ENCODE results near the gene COL6A2. TPM values are rescaled to one million over a fixed set of nuclear protein-coding genes. Genes with fewer than 3 reads are reported as not detected.

COL6A2 gene
- total RNA-seq (2014; rRNA removed; shearing (Covaris generic); ENCODE audit: low replicate concordance): 97.9 and 120 TPM in 2 replicates

- in situ Hi-C loops (cut with HindIII; ENCODE audit: low pct_unique_long_range_greater_than_20kb, low sequenced_read_pairs): no loop called here
- DNase-seq (ENCODE audit: low read depth): peak; percentile 16
Measured at GRCh38 chr21:46097336-46098293, at the start of gene COL6A2. COL6A2 (plus strand) TSS chr21:46098112.

DNA sequence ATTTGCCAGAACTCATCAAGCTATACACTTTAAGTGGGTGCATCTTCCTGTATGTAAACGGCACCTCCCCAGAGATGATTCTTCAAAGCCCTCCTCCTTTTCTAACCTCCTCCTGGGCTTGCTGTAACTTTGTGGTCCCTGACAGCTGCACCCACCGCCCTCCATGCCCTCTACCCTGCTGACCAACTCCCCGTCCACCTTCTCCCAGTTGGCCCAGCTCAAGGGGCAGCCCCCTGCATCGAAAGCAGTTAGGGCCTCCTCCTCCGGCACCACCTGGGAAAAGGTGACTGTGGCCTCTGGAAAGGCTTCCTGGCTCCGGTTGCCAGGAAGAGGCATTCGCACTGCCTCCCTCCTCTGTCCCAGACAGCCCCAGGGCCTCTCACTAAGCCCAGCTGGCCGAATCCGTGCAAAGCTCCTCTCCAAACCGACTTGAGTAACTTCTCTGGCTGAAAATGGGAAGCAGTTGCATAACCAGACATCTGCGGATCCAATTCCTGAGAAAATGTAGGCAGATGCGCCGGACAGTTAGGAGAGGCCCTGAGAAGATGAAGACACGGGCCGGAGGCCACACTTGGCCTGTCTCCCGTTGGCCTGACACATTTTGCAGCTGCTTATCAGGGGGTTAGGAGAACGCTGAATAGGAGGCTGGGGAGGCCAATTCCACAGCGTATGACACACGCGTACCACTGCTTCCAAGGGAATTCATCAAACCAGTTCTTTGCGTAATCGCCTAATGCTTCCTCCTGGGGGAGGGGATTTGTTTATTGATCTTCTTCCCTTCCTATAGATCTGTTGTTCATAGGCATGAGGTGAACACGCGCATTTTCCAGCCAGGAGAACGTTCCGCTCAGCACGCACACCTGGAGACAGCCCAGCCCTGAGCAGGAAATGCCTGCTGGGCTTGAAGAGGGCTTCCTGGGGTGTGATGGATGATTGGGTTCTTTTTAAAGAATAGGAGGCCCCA lies 48.7 kb upstream of the COL6A2 start:
- DNase-seq (ENCODE audit: low read depth): no peak
- in situ Hi-C loops (cut with HindIII; ENCODE audit: low pct_unique_long_range_greater_than_20kb, low sequenced_read_pairs): no loop called here

- in situ Hi-C loops (cut with HindIII; ENCODE audit: low pct_unique_long_range_greater_than_20kb, low sequenced_read_pairs): no loop called here
- DNase-seq (ENCODE audit: low read depth): no peak
Measured at GRCh38 chr21:46049890-46050667, 47.8 kb upstream of the COL6A2 start.

DNA sequence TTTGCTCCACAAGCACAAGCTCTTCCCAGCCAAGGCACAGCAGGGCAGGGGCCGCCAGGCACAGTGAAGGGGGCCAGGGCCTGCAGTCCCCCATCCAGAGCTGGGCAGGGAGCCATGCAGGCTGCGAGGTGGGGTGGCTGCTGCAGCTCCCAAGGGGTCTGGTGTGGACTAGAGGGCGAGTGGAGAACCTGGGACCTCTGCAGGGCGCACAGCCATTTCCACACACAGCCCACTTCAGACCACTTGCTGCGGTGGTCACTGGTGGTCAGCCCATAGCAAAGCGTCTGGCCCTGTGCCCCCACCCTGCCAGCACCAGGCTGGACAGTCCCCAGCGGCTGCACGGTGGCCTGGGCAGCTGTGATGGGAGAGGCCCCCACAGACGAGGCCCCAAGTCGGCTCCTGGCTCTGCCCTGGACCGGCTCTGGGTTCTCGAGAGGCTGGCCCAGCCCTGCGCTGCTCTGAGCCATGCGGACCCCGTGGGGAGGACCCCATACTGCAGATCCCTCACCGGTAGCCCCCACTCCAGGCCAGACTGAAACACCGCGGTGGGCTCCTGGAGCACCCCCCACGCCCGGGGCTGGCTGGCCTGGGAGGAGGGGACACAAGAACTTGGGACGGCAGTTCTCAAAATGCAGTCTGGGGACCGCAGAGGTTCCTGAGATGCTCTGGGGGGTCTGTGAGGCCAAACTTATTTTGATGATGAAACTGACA lies 47.1 kb upstream of the COL6A2 start:
- in situ Hi-C loops (cut with HindIII; ENCODE audit: low pct_unique_long_range_greater_than_20kb, low sequenced_read_pairs): no loop called here
- DNase-seq (ENCODE audit: low read depth): no peak

DNA sequence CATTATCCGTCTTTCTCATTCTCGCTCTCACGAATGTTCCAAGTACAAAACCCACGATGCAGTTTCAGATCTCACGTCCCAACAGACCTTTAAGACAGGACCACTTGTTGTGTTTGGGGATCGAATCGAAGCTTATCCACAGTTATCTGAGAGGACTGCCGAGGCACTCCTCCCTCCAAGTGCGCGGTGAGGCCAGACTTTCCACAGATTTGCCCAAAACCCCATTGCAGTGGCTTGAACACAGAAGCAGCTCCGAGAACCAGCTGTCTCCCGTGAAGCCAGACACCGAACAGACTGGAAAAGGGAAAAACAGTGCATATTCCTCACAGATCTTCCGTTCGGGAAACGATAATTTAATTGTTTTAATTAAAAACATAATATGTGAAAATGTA lies 46.5 kb upstream of the COL6A2 start:
- in situ Hi-C loops (cut with HindIII; ENCODE audit: low pct_unique_long_range_greater_than_20kb, low sequenced_read_pairs): no loop called here

GRCh38 chr21:46051821-46052675 lies 45.9 kb upstream of the COL6A2 start:
- in situ Hi-C loops (cut with HindIII; ENCODE audit: low pct_unique_long_range_greater_than_20kb, low sequenced_read_pairs): no loop called here
- DNase-seq (ENCODE audit: low read depth): no peak

More for the DNA sequence above, 46.5 kb upstream of the COL6A2 start:
- DNase-seq (ENCODE audit: low read depth): no peak

- peak; percentile 42 for DNase-seq (ENCODE audit: low read depth)
- in situ Hi-C loops (cut with HindIII; ENCODE audit: low pct_unique_long_range_greater_than_20kb, low sequenced_read_pairs): no loop called here
Measured at GRCh38 chr21:46052703-46053651, 44.9 kb upstream of the COL6A2 start.

DNA sequence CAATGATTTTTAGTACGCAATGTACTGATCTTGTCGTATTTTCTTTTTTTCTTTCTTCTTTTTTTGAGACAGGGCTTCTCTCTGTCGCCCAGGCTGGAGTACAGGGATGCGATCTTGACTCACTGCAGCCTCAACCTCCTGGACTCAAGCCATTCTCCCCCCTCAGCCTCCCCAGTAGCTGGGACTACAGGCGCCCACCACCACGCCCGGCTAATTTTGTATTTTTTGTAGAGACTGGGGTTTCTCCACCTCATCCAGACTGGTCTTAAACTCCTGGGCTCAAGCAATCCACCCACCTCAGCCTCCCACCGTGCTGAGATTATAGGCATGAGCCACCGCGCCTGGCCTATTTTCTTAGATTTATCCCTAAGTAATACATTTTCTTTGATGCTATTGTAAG lies 43.9 kb upstream of the COL6A2 start:
- in situ Hi-C loops (cut with HindIII; ENCODE audit: low pct_unique_long_range_greater_than_20kb, low sequenced_read_pairs): no loop called here
- no peak for DNase-seq (ENCODE audit: low read depth)

DNA sequence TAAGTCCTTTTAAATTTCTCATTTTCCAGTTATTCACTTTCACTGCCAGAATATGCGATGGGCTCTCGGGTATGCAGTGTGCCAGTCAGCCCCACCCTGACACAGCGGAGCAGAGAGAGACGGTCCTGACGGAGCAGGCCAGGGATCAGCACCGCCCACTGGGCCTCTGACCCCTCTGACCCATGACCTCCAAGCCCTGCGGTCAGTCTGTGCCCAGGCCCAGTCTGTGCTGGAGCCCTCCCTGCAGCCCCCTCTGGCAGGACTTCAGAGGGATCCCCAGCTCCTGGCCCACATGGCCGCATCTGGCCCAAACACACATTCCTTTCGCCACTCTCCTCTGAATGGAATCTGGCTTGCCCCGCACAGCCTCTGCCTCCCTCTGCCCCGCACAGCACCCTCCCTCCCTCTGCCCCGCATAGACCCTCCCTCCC lies 43.4 kb upstream of the COL6A2 start:
- in situ Hi-C loops (cut with HindIII; ENCODE audit: low pct_unique_long_range_greater_than_20kb, low sequenced_read_pairs): no loop called here
- DNase-seq (ENCODE audit: low read depth): no peak

GRCh38 chr21:46055863-46056281 lies 42.0 kb upstream of the COL6A2 start:
- DNase-seq (ENCODE audit: low read depth): no peak
- in situ Hi-C loops (cut with HindIII; ENCODE audit: low pct_unique_long_range_greater_than_20kb, low sequenced_read_pairs): no loop called here

- no peak for DNase-seq (ENCODE audit: low read depth)
- in situ Hi-C loops (cut with HindIII; ENCODE audit: low pct_unique_long_range_greater_than_20kb, low sequenced_read_pairs): no loop called here
Measured at GRCh38 chr21:46056450-46056903, 41.4 kb upstream of the COL6A2 start.

- in situ Hi-C loops (cut with HindIII; ENCODE audit: low pct_unique_long_range_greater_than_20kb, low sequenced_read_pairs): no loop called here
- DNase-seq (ENCODE audit: low read depth): no peak
Measured at GRCh38 chr21:46057111-46057709, 40.7 kb upstream of the COL6A2 start.

- in situ Hi-C loops (cut with HindIII; ENCODE audit: low pct_unique_long_range_greater_than_20kb, low sequenced_read_pairs): no loop called here
- DNase-seq (ENCODE audit: low read depth): no peak
Measured at GRCh38 chr21:46057710-46058241, 40.1 kb upstream of the COL6A2 start.

DNA sequence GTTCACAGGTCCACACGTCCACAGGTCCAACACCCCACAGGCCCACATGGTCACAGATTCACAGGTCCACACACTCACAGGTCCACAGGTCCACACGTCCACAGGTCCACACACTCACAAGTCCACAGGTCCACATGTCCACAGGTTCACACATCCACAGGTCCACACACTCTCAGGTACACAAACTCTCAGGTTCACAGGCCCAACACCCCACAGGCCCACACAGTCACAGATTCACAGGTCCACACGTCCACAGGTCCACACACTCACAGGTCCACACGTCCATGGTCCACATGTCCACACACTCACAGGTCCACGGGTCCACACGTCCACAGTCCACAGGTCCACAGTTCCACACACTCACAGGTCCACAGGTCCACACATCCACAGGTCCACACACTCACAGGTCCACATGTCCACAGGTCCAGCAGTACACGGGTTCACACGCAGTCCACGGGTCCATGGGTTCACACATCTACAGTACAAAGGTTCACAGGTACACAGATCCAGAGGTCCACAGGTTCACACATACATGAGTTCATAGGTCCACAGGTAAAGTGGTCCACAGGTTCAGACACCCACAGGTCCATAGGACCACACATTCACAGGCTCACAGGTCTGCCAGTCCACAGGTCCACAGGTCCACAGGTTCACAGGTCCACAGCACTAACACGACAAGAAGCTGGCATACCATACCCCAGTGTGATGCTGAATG lies 39.3 kb upstream of the COL6A2 start:
- DNase-seq (ENCODE audit: low read depth): no peak

More for the DNA sequence above, 39.3 kb upstream of the COL6A2 start:
- in situ Hi-C loops (cut with HindIII; ENCODE audit: low pct_unique_long_range_greater_than_20kb, low sequenced_read_pairs): no loop called here
